ENCODE results near the gene MBNL2.
"Not testable (repeated sequence)": the region's sequence is repeated elsewhere in the genome, so short reads cannot be mapped to it uniquely, and the experiment has no call there.

MBNL2 gene, protein sequence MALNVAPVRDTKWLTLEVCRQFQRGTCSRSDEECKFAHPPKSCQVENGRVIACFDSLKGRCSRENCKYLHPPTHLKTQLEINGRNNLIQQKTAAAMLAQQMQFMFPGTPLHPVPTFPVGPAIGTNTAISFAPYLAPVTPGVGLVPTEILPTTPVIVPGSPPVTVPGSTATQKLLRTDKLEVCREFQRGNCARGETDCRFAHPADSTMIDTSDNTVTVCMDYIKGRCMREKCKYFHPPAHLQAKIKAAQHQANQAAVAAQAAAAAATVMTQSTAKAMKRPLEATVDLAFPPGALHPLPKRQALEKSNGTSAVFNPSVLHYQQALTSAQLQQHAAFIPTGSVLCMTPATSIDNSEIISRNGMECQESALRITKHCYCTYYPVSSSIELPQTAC
- 5.6 to 58.3 (median 29.3) reads per million in 17 experiments for total RNA-seq

DNA sequence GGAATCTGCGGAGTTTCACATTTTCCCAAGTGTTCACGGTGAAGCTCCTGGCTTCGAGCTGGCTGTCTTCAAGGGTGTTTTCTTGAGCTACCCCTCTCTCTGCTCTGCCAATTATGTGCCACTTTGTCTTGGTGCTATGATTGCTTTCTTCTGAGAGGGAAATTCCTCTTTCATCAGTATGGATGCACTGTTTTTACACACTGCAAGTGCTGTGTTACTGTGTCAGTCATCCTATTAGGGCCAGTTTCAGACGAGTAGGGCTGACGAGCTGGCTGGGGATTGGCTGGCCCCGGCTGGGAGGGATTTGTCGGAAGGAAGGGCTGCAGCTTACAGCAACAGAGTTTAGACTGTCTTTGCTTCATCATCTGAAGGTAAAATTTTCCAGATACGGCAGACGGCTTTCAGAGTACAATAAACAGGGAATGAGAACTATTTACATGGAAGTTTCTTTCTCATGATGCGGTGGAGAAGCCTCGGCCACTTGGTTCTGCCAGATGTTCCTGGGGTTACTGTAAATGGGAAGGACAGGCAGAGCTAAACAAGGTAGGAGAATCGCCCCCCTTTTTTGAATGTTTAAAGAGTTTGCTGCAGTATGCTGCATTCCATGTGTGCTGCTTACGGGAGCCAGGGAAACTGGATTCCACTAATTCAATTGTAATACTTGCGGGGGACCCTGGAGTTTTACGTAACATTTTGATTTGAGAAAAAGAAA, at the start of gene MBNL2:
Gene MBNL2, plus strand, starts transcription at position 345 of the 712 bp plus-strand sequence. CDS start 53,903 bp downstream, outside the sequence.
- DNase-seq: peak; percentile 86 to 93 (median 92)

DNA sequence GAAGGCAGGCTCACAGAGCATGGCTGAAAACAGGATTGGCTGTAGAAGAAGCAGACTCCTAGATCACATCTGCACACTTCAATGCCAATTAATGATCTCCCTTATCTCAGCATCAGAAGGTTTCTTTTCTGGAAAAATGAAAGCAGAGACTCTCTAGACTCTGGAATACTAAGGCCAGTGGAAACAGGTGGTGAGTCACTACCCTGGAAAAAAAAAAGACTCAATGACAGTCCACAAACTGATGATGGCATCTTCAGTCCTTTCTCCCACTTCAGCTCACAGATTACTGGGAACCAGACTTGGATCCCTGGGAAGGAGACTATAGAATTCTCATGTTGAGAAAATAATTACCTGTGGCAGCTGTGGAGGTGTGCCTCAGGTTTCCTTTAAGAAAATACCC, 47.5 kb upstream of the MBNL2 start:
- DNase-seq: no peak

DNA sequence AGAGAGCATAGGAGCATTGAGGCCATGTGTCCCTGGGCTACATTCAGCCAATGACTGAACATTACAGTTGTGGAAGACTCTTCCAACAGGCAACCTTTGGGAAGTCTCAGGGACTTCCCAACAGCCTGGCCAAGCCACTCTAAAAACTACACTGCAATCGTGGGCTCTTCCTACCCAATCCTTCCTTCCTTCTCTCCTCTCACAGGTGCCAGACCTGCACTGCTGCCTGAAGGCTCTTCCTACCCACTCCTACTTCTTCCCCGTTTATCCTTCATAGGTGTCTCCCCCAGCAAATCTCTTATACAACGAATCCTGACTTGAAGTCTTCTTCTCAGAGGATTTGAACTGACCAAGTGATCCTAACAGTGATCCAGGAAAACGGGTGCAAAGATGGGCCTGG, 47.1 kb upstream of the MBNL2 start:
- DNase-seq: no peak

DNA sequence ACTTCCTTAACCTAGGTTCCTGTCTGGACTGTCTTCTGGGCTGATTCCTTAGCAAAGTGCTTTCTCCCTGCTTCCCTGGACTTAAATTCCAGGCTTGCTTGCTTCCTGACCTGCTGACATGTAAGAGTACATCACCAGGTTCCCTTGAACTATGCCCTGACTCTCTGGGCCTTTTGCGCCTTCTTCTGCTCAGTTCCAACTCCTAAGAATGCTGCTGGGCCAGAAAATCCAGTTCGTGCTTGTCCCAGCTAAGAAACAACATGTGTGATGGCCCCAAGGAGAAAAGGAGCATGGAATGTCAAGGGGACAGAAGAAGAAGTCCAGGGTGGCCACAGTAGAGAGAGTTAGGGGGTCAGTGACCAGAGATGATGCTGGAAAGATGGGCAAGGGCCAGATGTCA, 42.6 kb upstream of the MBNL2 start:
- DNase-seq: no peak

DNA sequence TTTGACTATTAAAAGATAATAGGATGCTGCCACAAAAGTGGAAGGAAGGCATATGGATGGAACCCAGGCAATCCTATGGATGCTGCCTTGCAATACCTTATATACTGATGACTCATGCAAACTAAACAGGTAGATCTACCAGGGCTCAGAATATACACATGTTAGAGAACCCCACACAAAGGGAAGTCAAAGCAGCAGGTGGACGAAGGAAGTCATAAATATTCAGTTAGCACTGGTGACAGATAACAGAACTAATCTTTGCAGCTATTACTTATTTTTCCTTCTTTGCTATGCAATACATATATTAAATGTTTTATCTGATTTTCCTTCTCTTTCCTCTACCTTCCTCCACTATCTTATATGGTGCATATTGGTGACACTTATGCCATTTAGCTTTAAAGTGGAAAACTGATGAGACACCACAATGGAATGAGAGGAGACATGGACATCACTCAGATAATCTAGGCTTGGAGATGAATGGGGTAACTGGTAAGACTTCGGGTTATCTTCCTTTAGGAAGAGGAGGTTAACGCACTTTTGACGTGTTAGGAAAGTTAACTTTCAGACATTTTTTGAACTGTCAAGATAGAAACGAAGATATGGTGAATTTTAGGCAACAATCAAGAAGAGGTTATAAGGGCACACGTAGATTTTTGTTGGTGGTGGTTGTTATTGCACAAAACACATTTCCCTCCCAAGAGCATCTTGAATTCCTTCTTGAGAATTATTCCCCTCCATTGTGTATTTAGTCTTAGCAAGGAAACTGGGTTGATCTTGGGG, 39.8 kb upstream of the MBNL2 start:
- DNase-seq: no peak

DNA sequence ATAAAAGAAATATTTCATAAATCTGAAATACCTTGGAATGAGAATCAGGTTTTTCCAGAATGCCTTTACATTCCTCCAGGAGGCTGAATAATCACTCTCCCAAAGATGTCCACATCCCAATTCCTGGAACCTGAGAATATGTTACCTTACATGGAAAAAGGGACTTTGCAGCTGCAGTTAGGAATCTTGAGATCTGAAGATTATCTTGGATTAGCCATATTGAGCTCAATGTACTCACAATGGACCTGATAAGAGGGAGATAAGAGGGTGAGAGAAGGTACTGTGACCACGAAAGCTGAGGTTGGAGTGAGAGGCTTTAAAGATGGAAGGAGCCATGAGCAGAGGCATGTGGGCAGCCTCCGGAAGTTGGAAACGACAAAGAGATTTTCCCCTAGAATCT, 36.8 kb upstream of the MBNL2 start:
- DNase-seq: no peak

DNA sequence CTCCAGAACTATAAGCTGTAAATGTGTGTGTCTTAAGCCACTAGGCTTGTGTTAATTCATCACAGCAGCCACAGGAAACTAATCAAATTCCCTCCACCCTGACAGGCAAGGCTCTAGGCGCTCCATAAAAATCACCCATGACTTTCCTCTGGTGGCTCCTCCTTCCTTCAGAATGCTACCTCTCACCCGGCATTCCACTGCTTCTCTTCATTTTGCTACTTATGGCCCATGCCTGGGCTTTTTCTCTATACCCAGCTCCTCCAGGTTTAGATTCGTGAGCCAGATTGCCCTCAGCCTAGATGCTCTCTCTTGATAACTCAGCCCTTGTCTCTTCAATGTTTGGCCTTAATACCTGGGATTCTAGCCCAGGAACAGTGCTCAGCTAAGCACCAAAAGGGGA, 36.4 kb upstream of the MBNL2 start:
- no peak for DNase-seq

DNA sequence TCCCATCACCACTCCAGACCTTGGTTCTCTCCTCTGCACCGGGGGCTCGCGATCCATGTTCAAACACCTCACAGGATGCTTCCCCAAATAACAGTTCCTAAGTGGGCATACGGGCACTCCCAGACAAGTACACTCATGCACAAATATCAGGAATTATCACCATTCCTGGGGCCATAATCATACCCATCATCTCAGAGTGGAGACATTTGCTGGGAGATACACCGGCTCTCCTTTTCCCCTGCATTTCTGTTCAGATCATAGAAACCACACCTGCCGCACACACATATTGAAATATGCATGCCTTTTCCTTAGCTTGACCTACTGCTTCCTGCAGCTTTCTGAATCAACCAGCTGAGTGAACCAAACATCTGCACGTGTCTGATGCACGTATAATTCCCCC, 33.9 kb upstream of the MBNL2 start:
- no peak for DNase-seq

DNA sequence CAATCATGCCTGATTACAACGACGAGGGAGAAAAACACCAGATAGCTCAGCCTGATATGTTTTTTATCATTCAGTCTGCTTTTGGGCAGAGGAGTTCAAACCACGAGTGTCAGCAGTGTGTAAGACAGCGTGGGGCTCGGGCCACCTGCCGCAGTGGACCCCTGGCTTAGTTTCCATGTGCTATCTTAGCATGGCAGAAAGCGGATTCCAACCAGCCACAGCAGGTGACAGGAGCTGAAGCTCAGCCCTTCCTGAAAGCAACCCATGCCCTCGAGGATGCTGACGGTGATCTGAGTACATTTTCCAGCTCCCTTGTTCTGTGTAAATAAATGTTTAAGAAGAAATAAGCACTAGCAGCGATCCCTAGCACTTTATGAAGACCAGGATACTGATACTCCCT, 32.2 kb upstream of the MBNL2 start:
- DNase-seq: no peak

DNA sequence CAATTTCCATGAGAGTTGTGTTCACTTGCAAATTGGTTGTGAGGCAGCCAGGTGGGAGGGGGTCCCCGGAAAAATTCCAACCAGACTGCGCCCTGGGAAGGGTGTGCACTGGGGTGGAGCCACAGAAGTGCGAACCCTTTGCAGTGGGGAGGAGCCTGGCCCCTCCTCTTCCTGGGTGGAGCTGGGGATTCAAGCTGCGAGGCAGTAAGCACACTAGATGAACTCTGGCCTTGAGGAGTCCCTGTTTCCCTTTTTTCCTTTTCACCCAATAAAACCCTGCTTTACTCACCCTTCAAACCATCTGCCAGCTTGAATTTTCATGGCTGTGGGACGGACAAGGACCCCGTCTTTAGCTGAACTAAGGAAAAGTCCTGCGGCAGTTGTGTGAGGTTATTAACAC, 31.0 kb upstream of the MBNL2 start:
- DNase-seq: no peak

DNA sequence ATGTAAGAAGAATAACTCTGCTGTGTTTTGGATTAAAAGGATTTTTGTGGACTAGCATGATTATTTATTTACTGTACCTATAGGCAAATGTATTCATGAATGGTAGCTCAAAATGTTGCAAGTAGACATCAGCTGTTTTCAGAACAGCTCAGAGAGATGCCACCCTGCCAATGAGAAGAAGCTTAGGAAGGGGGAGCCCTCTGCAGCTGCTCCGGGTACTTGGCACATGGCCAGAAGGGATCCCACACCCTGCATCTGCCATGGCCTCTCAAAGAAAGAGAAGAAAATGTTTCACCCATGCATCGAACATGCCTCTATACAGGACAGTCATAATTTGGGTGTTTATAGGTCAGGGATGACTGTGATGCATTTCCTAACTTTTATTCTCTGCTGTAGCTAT, 30.5 kb upstream of the MBNL2 start:
- no peak for DNase-seq

DNA sequence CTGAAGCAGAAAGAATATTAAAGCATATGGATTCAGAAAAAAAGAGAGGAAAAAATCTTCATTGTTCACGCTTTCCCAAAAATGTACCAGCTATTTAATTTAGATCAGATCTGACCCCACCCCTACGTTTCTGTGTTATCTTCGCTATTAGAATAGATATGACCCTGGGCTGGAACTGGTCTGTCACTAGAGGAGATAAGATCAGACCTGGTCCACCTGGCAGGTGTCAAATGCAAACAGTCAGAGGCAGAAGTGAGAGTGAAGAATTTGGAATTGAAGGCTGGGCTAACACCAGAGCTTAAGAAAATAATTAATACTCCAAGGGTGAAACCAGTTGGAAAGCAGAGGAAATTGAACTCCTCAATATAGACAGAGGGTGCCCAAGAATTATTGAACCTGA, 30.0 kb upstream of the MBNL2 start:
- no peak for DNase-seq

DNA sequence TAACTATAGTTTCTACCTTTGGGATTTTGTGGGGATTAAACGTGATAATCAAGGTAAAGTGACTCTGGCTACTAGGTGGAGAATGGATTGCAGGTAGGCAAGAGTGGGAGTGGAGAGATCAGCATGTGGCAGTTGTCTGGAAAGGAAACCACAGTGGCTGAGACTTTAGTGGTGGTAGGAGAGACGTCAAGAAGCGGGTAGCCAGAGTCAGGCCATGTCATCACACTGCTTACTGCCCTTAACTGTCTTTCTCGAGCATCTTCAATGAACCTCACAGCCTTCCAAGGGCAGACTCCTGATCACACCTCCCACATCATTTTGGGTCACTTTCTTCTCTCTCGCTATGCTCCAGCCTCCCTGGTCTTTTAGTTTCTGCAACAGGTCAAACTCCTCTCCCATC, 28.6 kb upstream of the MBNL2 start:
- DNase-seq: no peak

DNA sequence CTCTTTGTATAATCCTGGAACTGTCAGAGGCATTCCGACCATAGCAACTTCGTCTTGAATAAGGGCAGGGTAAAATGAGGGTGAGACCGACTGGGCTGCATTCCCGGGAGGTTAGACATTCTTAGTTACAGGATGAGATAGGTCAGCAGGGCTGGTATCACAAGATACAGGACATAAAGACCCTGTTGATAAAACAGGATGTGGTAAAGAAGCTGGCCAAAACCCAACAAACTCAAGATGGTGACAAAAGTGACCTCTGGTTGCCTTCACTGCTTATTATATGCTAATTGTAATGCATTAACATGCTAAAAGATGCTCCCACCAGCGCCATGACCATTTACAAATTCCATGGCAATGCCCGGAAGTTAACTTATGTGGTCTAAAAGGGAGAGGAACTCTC, 27.7 kb upstream of the MBNL2 start:
- DNase-seq: no peak

DNA sequence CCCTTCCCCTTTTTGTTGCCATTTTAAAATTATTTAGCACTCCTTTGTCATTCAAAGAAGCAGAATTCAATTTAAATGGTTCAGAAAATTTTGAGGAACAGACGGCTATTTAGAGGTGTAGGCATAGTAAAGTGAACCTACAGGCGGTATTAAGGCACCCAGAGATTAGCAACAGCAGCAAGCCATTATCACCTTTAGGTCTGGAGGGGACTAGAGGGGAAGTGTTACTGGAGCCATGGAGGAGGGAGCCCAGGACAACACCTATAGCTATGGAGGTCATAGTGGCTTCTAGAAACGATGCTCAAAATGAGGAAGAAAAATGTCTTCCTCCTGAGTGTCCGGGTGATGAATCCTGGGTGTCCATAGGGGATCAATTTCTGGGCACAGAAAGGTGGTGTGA, 25.8 kb upstream of the MBNL2 start:
- DNase-seq: no peak

DNA sequence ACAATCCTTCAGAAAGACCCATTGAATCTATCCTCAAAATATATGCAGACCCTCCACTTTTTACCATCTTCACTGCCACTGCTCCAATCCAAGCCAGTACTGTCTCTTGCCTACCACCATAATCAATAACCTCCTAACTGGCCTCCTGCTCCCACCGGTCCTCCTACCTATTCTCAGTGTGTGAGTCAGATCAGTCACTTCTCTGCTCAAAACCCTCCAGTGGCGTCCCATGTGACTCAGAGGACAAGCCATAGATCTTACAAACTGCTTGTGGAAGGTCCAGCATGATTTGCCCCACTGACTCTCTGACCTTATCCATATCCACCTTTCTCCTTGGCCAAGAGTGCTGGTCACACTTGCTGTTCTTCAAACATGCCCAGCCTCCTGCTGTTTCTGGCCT, 23.4 kb upstream of the MBNL2 start:
- DNase-seq: no peak

DNA sequence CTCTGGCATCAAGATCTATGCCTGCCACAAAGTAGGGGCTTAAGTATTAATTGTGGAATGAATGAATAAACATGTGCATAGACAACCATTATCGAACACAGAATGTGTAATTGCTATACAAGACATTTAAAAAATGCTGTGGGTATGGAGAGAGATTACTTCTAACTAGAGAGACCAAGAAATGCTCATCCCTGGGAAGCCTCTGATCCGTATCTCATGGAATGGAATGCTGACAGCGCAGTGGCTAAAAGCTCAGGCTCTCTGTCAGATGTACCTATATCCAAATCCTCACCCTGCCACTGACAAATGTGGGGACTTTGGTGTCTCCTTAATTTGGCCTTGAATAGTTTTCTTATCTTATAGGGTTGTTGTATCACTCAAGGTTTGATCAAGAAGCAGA, 22.7 kb upstream of the MBNL2 start:
- no peak for DNase-seq

DNA sequence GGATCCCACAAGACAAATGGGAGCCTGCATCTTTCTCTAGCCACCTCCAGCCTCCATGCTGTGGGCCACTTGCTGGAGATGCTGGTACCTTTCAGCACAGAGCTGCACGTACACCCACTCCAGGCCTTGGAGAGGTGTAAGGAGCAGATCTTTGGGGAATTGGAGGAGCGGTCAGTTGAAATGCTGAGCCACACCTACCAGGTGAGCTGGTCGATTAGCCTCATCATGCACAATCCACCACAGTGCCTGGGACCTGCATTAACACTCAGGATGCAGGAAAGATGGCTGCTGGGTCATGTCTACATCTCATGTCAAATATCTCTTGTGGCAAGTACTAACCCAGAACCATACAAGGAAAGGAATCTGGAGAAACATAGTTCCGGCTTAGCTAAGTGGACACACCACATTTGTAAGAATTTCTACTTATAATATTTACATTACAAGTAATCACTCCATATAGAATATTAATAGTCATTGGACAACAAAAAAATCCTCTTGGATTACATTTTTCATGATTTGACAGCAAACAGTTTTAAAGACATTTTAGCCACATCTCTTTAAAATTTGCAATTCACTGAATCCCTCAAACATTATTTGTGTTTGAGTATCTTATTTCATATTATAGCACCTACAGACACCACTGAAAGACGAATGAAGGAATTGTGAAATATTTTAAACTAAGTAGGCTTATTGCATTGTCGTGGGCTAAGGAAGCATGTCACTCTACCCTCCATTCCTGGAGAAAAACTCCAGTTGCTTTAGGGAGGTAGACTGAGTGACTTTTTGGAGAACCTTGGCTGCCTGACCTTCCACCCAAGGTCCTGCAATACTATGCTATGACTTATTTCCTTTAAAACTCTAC, 21.8 kb upstream of the MBNL2 start:
- DNase-seq: no peak

DNA sequence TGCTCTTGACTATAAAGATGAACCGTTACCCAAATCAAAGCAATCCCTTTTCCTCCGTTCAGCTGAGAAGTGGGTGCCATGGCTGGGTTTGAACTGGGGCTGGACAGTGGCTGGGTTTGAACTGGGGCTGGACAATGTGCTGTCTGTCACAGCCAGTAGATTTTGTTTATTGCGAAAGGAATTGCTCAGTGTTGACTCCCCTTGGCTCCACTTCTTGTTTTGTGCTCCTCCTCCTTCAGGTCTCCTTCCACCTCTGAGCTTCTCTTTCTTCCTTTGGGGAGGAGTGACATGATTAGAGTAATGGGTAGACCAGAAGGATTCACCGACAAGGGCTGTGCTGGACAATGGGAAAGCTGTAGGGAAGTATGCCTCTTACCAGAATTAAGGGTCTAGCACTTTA, 19.4 kb upstream of the MBNL2 start:
- DNase-seq: peak in 1 of 4 experiments; percentile 12

DNA sequence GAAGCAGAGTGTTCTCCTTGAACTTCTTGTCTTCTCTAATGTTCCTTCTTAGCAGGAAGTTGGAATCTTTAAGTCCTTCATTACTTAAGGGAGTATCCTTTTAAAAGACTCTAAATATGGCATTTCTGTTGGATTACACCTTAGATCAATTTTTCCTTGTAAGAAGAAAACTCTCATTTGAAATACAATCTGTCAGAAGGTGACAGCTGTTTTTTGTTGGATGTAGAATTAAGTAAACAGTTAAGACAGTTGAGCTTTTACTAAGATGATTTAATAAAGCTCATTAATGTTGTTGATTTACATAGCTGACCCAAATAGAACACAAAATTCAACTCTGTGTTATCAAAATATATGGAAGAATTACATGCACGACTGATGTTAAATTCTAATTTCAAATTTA, 16.7 kb upstream of the MBNL2 start:
- no peak for DNase-seq

DNA sequence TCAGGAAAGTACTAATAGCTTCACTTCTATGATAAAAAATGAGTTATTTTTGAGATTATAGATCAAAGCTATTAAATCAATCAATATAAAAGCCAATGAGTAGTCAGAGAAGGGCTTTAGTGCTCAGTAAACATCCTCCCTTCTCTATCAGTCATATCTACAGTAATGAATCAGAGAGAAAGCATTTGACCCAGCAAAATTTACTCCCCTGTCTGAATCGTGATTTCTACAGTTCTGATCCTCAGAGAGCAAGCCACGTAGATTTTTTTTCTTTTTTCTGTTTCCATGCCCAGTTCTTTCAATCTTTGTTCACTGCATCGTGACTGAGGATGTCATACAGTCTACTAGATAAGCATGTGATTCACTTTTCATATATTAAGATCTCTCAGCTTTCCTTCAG, 16.2 kb upstream of the MBNL2 start:
- no peak for DNase-seq

DNA sequence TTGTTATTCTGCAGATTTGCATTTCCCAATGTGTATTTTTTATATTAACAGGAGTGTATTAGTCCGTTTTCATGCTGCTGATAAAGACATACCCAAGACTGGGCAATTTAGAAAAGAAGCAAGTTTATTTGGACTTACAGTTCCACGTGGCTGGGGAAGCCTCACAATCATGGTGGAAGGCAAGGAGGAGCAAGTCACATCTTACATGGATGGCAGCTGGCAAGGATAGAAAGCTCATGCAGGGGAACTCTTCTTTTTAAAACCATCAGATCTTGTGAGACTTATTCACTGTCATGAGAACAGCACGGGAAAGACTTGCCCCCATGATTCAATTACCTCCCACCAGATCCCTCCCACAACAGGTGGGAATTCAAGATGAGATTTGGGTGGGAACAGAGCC, 14.9 kb upstream of the MBNL2 start:
- not testable (repeated sequence) for DNase-seq

DNA sequence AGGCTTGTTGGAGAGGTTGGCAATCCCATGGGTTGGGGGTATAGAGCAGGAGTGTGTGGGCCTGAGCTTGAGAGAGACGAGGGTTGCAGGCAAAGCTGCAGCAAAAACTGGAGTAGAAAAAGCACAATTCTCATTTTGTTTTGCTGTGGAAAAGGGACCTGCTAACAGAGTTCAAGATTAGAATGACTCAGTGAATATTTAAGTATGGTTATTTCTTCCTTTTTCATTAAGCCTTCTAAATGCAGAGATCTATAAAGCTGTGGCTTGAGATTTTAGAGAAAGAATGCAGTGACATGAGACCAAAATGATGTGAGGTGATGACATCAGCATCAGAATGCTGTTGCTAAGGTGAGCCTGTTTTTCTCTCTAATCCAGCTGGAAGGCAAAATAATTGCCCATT, 10.8 kb upstream of the MBNL2 start:
- DNase-seq: no peak
